ENCODE results near the gene CDK3.

GRCh38 chr17:76003915-76004314 lies 3.3 kb downstream of the CDK3 start:
- TF ChIP-seq REST (IDR thresholded peaks at IDR 0.05; ENCODE audit: low read depth): no peak
- no peak for TF ChIP-seq MAX (IDR thresholded peaks at IDR 0.05)
- TF ChIP-seq YY1 (IDR thresholded peaks at IDR 0.05; ENCODE audit: low read depth): no peak
- no peak for TF ChIP-seq TAF1 (IDR thresholded peaks at IDR 0.05; ENCODE audit: low read depth)
- no peak for TF ChIP-seq CEBPB (IDR thresholded peaks at IDR 0.05)
- TF ChIP-seq RAD21 (IDR thresholded peaks at IDR 0.05; ENCODE audit: low read depth): no peak
- TF ChIP-seq ZBTB7A (IDR thresholded peaks at IDR 0.05; ENCODE audit: low read depth): no peak
- no peak for TF ChIP-seq FOXM1 (IDR thresholded peaks at IDR 0.05; ENCODE audit: borderline replicate concordance, low read depth)
- no peak for TF ChIP-seq USF1 (IDR thresholded peaks at IDR 0.05)
- TF ChIP-seq TCF12 (IDR thresholded peaks at IDR 0.05; ENCODE audit: low read depth): no peak
- no peak for TF ChIP-seq EP300 (IDR thresholded peaks at IDR 0.05; ENCODE audit: borderline replicate concordance)

All from Ishikawa (cell line).